Adipocyte (in vitro differentiated cells): Measurements from ENCODE around the gene GRHL1.

Experiments
- DNase-seq: peaks from one replicate; pipeline ENCODE4 v3.0.0-alpha.2; 2015; ENCODE audit warnings: low read depth
- H3K27me3 ChIP-seq: replicated peaks from 2 replicates; pipeline ENCODE4 v1.7.0; 2013; ENCODE audit warnings: mild to moderate bottlenecking, low read length, moderate library complexity; ENCODE audit not compliant: control insufficient read depth, insufficient read depth
- H3K36me3 ChIP-seq: 2 replicates; pipeline ENCODE4 v1.7.0; 2013; ENCODE audit warnings: low read length, mild to moderate bottlenecking, moderate library complexity; ENCODE audit not compliant: control insufficient read depth, insufficient read depth, severe bottlenecking
- H3K4me1 ChIP-seq: 2 replicates; pipeline ENCODE4 v1.7.0; 2013; ENCODE audit warnings: mild to moderate bottlenecking, low read length, moderate library complexity; ENCODE audit not compliant: control insufficient read depth, insufficient read depth
- H3K4me3 ChIP-seq: 2 replicates; pipeline ENCODE4 v1.7.0; 2013; ENCODE audit warnings: mild to moderate bottlenecking, low read length, moderate library complexity
- H3K9ac ChIP-seq: 2 replicates; pipeline ENCODE4 v1.7.0; 2013; ENCODE audit warnings: mild to moderate bottlenecking, low read length, moderate library complexity
- H3K9me3 ChIP-seq: 2 replicates; pipeline ENCODE4 v1.7.0; 2013; ENCODE audit warnings: mild to moderate bottlenecking, low read length, moderate library complexity; ENCODE audit not compliant: control insufficient read depth

The GRHL1 gene

DNA sequence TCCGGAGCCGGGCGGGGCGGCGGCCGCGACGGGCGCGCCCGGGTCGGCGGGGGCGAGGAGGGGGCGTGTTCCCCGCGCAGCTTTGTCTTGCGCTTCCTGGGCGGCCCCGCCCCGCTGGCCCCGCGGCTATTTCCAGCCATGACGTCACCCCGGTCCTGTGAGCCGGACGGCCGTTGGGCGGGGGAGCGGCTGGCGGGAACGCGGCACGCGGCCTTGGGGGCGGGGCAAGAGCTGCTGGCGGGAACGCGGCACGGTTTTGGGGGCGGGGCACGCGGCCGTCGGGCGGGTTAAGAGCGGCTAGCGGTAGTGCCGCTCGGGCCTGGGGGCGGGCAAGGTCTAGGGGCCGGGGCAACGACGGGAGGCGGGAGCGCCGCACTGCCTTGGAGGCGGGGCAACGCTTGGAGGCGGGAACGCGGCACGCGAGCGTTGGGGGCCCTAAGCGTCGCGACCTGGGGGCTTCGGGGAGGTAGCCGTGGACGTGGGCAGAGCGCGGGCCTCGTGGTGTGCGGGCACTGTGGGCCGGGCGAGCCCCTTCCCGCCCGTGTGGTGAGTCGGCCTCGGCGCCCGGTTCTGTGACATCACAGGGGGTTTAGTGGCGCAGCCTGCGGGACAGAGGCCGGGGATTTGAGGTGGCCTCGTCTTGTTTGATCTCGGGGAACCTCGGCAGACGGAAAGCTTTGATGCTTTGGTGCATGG, 92.6 kb downstream of the GRHL1 start:
- Histone ChIP-seq H3K4me3 (peak overlapping the region; percentile 86), H3K4me1 (peaks cover 18% of the 10 kb centered on the region), H3K27me3 (no peaks in the 10 kb centered on the region), H3K36me3 (peaks cover 17% of the 10 kb centered on the region), H3K9me3 (no peaks in the 10 kb centered on the region), H3K9ac (peak overlapping the region; percentile 72)
- peak; percentile 97 for DNase-seq

DNA sequence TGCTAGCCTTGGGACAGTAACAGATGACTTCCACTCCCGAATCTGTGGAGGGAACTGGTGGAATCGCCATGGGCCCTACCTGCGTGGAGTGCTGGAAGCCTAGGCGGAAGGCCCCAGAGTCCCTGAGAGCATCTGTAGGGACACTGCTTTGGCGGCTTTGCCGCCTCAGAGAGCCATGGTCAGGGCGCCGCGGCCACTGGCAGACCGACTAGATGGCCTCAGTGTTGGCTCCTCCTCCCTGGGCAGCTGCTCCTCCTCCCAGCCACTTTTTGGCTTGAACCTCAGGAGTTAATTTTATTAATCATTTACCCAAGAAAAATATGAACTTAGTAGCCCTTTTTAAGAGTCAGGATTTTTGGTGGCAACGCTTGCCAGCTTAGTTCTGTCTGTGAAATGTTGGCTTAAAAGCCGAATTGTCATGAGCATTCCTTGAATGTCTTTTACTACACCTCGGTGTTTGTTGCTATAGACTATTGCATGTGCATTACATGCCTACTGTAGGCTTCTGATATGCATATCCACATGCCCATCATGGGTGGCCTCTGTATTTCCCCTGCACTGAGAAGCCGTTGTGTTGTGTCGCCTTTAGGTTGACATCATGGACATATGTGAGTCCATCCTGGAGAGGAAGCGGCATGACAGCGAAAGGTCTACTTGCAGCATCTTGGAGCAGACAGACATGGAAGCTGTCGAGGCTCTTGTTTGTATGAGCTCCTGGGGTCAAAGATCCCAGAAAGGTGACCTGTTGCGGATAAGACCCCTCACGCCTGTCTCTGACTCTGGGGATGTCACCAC, 94.3 kb downstream of the GRHL1 start:
- no peak overlapping the region for H3K4me3 ChIP-seq

DNA sequence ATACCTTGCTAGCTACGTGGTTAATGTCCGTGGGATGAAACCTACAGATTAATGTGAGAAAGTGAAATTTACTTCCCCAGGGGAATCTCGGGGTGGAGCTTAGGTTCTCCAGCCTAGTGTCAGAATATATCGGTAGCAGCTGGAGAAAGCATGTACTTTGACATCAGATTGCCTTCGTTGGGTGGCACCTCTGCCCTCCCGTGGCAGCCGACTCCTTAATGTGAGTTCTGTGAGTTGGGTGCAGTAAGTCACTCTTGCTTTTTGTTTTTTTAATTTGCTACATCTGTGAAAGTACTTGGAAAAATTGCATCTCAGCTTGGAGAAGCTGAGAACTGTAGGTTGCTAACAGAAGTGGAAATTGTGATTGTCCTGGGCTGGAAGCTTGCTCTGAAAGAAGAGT, 95.4 kb downstream of the GRHL1 start:
- H3K36me3 ChIP-seq, result peaks cover 30% of the 10 kb centered on the region
- no peak for DNase-seq
- H3K27me3 ChIP-seq, result no peaks in the 10 kb centered on the region
- H3K9me3 ChIP-seq, result no peaks in the 10 kb centered on the region
- H3K4me1 ChIP-seq, result peaks cover 13% of the 10 kb centered on the region
- no peak overlapping the region for H3K9ac ChIP-seq
- no peak overlapping the region for H3K4me3 ChIP-seq

More for the DNA sequence above, 94.3 kb downstream of the GRHL1 start:
- Histone ChIP-seq H3K27me3 (no peaks in the 10 kb centered on the region), H3K9me3 (no peaks in the 10 kb centered on the region), H3K4me1 (peaks cover 13% of the 10 kb centered on the region), H3K36me3 (peaks cover 28% of the 10 kb centered on the region), H3K9ac (no peak overlapping the region)
- DNase-seq, result no peak

DNA sequence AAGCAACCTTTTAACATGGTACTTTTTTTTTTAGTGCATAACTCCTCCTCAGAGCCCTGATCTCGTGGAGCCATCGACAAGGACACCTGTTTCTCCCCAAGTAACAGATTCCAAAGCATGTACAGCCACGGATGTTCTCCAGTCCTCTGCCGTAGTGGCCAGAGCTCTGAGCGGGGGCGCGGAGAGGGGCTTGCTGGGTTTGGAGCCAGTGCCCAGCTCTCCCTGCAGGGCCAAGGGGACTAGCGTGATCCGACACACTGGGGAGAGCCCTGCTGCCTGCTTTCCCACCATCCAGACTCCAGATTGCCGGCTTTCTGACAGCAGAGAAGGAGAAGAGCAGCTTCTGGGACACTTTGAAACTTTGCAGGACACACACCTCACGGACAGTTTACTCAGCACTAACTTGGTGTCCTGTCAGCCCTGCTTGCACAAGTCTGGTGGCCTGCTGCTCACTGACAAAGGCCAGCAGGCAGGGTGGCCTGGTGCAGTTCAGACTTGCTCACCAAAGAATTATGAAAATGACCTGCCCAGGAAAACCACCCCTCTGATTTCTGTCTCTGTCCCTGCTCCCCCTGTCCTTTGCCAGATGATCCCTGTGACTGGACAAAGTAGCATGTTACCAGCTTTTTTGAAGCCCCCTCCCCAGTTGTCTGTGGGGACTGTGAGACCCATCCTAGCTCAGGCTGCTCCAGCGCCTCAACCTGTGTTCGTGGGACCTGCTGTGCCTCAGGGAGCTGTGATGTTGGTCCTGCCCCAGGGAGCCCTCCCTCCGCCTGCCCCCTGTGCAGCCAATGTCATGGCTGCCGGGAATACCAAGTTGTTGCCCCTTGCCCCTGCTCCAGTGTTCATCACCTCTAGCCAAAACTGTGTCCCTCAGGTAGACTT, 96.4 kb downstream of the GRHL1 start:
- Histone ChIP-seq H3K27me3 (no peaks in the 10 kb centered on the region), H3K4me1 (peaks cover 10% of the 10 kb centered on the region), H3K36me3 (peaks cover 39% of the 10 kb centered on the region), H3K4me3 (no peak overlapping the region), H3K9me3 (no peaks in the 10 kb centered on the region), H3K9ac (no peak overlapping the region)
- DNase-seq, result no peak

DNA sequence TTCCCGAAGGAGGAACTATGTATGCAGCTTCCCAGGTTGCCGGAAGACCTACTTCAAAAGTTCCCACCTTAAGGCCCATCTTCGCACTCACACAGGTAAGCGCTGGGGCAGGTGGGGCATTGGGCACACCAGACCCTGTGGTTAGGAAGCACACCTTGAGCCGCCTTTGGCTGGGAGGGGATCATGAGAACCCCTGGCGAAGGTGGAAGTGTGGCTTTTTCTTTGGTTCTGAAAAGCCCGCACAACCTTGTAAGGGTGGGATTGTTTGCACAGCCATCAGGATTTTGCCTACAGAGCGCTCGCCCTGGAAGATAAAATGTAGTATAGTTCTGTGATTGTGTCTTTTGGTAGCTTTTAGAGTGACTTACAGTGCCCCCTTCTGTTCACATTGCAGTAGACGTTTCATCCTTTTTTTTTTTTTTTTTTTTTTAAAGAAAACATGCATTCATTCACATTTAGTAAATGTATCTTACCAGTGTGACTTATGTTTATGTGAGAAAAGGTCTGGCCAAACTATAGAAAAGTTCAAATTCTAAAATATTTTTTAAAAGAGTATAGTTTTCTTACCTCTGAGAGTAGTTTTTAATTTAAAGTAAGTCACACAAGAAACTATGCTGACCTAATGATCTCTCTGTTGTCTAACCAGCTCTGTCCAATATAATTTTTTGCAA, 97.1 kb downstream of the GRHL1 start:
- DNase-seq, result peak; percentile 79
- Histone ChIP-seq H3K4me1 (peaks cover 15% of the 10 kb centered on the region), H3K36me3 (peaks cover 47% of the 10 kb centered on the region), H3K4me3 (no peak overlapping the region), H3K9me3 (no peaks in the 10 kb centered on the region), H3K9ac (no peak overlapping the region), H3K27me3 (no peaks in the 10 kb centered on the region)
